HEK293T (cell line): ENCODE data around the gene CELA2B.

Experiments
- CTCF ChIA-PET: fragments of 350-600 bp; formaldehyde crosslinking; extraction: SDS; loops from one replicate; lab custom pipeline; 2021; ENCODE audit warnings: antibody characterized with exemption, inconsistent platforms; lab: Yijun Ruan, JAX
- POLR2A ChIA-PET: fragments of 350-600 bp; formaldehyde crosslinking; extraction: SDS; loops from one replicate; lab custom pipeline; 2020; ENCODE audit warnings: antibody characterized with exemption, inconsistent platforms; lab: Yijun Ruan, JAX
- DNase-seq: peaks from one replicate; pipeline ENCODE4 v3.0.0; 2012; ENCODE audit warnings: mixed read lengths; ENCODE audit errors: extremely low spot score
- ARNT ChIP-seq: fragments of 450-650 bp; IDR thresholded peaks from 2 replicates; pipeline ENCODE4 v1.6.1; 2017; ENCODE audit warnings: mild to moderate bottlenecking
- BHLHE40 ChIP-seq: fragments of 450-650 bp; IDR thresholded peaks from 2 replicates; pipeline ENCODE4 v1.6.1; 2016; ENCODE audit warnings: mild to moderate bottlenecking, moderate library complexity, borderline replicate concordance
- CTBP1 ChIP-seq: fragments of 450-650 bp; IDR thresholded peaks from 2 replicates; pipeline ENCODE4 v1.6.1; 2016; ENCODE audit warnings: borderline replicate concordance
- ELF4 ChIP-seq: fragments of 450-650 bp; IDR thresholded peaks from 2 replicates; pipeline ENCODE4 v1.6.1; 2017; ENCODE audit warnings: antibody characterized with exemption
- FOXA1 ChIP-seq: fragments of 450-650 bp; IDR thresholded peaks from 2 replicates; pipeline ENCODE4 v1.6.1; 2016; ENCODE audit warnings: mild to moderate bottlenecking
- FOXK2 ChIP-seq: fragments of 450-650 bp; IDR thresholded peaks from 2 replicates; pipeline ENCODE4 v1.6.1; 2016; ENCODE audit warnings: mild to moderate bottlenecking
- FOXM1 ChIP-seq: fragments of 450-650 bp; IDR thresholded peaks from 2 replicates; pipeline ENCODE4 v1.6.1; 2017; ENCODE audit warnings: mild to moderate bottlenecking, borderline replicate concordance
- HDGF ChIP-seq: fragments of 450-650 bp; IDR thresholded peaks from 2 replicates; pipeline ENCODE4 v1.6.1; 2017; ENCODE audit warnings: antibody characterized with exemption, borderline replicate concordance
- L3MBTL2 ChIP-seq: fragments of 450-650 bp; conservative IDR thresholded peaks from 2 replicates; pipeline ENCODE4 v1.6.1; 2016; ENCODE audit warnings: mild to moderate bottlenecking
- LEF1 ChIP-seq: fragments of 450-650 bp; IDR thresholded peaks from 2 replicates; pipeline ENCODE4 v1.6.1; 2017; ENCODE audit warnings: mild to moderate bottlenecking, borderline replicate concordance
- NFRKB ChIP-seq: fragments of 450-650 bp; IDR thresholded peaks from 2 replicates; pipeline ENCODE4 v1.6.1; 2016; ENCODE audit warnings: mild to moderate bottlenecking, moderate library complexity
- SP1 ChIP-seq: fragments of 450-650 bp; IDR thresholded peaks from 2 replicates; pipeline ENCODE4 v1.6.1; 2017
- SUZ12 ChIP-seq: fragments of 450-650 bp; IDR thresholded peaks from 2 replicates; pipeline ENCODE4 v1.6.1; 2016; ENCODE audit warnings: mild to moderate bottlenecking
- TARDBP ChIP-seq: fragments of 450-650 bp; IDR thresholded peaks from 2 replicates; pipeline ENCODE4 v1.6.1; 2016
- ZNF384 ChIP-seq: fragments of 450-650 bp; IDR thresholded peaks from 2 replicates; pipeline ENCODE4 v1.6.1; 2016
- TF ChIP-seq, protein P1 (sequence below): fragments of 450-650 bp; IDR thresholded peaks from 2 replicates; pipeline ENCODE4 v1.6.1; 2016

CELA2B gene

DNA sequence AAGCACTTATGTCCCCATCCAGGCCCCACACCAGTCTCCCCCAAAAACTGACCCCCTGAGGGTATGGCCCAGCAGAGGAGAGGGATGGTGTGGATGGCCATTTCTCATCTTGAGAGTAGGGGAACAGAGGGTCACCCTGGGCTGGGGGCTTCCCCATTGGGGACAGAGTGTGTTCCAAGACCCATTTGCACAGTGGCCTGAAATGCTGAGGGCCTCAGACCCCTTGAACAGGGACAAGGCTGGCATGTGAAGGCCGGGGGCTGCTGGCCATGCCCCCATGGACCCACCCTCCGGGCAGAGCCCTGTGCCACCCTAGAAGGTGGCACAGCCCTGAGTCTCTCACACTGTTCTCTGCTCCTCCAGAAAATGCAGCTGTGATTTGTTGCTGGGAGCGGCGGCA lies 29.7 kb upstream of the CELA2B start:
- ChIA-PET POLR2A (no interaction called here), CTCF (no interaction called here)
- no peak for DNase-seq
- TF ChIP-seq CTBP1, result no peak
- TF ChIP-seq FOXM1, result no peak
- no peak for TF ChIP-seq HDGF
- no peak for TF ChIP-seq LEF1
- TF ChIP-seq TARDBP, result no peak
- TF ChIP-seq ZNF384, result no peak
- TF ChIP-seq FOXK2, result no peak
- no peak for TF ChIP-seq BHLHE40
- no peak for TF ChIP-seq ELF4

DNA sequence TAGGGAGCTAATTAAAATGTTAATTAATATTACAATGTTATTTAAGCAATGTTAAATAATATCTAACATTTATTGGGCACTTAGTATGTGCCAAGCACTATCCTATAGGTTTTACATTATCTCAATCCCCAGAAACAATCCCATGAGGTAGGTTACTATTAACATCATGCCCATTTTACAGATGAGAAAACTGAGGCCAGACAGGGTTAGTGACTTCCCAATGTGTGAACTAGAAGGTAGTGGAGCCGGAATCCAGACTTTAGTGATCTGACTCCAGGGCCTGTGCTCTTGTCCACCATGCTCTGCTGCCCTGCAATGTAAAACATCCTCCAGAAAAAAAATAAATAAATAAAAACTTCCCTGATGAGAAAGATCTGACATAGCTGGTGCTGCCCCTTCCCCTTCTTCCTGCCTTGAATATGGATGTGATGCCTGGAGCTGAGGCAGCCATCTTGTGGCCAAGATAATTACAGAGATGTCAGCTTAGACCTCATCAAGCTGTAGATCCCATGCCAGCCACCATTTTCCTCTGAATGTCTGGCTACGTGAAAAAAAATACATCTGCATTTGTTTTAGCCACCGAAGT lies 26.9 kb upstream of the CELA2B start:
- ChIA-PET POLR2A (no interaction called here), CTCF (no interaction called here)
- TF ChIP-seq FOXM1 (no peak), LEF1 (no peak), FOXK2 (no peak), CTBP1 (no peak), ARNT (no peak), ELF4 (no peak), BHLHE40 (no peak)
- TF ChIP-seq, protein P1, sequence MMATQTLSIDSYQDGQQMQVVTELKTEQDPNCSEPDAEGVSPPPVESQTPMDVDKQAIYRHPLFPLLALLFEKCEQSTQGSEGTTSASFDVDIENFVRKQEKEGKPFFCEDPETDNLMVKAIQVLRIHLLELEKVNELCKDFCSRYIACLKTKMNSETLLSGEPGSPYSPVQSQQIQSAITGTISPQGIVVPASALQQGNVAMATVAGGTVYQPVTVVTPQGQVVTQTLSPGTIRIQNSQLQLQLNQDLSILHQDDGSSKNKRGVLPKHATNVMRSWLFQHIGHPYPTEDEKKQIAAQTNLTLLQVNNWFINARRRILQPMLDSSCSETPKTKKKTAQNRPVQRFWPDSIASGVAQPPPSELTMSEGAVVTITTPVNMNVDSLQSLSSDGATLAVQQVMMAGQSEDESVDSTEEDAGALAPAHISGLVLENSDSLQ, result no peak
- DNase-seq, result no peak

DNA sequence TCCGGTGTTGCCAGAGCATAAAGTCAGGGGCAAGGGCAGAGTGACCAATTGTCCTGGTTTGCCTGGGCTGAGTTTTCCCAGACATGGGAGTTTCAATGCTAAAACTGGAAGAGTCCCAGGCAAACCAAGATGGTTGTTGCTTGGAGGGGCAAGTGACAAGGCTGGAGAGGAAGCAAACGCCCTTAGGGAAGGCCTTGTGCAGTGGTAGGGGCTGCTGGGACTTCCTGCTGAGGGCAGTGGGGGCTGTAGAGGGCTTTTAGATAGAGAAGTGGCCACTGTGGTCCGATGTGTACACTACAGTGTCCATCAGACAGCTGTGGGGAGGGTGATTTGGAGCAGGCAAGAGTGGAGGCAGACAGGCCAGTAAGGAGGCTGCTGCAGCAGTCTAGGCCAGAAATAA lies 26.3 kb upstream of the CELA2B start:
- CTCF ChIA-PET, result no interaction called here
- no peak for DNase-seq
- TF ChIP-seq FOXA1 (no peak), SP1 (no peak), FOXM1 (no peak), FOXK2 (no peak), L3MBTL2 (no peak), LEF1 (no peak), CTBP1 (no peak), NFRKB (no peak)
- TF ChIP-seq, protein P1, result no peak
- POLR2A ChIA-PET, result no interaction called here

DNA sequence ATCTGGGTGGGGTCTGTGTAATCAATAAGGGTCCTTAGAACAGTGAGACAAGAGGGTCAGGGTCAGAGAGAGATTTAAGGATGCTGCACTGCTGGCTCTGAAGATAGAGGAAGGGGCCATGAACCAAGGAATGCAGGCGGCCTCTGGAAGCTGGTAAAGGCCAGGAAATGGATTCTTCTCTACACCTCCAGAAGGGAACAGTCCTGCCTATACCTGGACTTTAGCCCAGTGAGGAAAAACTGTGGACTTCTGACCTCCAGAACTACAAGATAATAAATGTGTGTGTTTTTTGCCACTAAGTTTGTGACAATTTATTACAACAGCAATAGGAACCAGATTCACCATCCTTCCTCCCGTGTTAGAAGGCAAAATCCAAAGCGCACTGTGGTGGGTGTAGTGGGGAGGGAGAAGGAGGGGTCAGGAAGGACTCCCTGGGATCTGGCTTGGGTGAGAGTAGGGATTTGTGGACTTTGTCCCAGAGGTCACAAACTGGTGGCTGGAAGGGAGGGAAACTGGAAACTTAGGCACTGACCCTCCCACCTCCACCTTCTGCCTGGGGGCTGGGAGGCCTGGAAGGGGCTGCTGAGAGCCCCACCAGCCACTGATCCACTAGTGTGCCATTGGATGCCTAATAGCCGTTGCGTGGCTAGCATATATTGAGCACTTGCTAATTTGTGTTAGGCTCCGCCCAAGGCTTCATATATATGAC lies 24.7 kb upstream of the CELA2B start:
- CTCF ChIA-PET, result interaction anchor here (1.1 kb wide), 1 partner anchor 23 kb away, joined by 3 read pairs; no protein-coding TSS in a partner anchor
- DNase-seq, result no peak
- TF ChIP-seq CTBP1 (no peak), NFRKB (no peak), BHLHE40 (no peak), HDGF (no peak), ELF4 (no peak), L3MBTL2 (no peak), FOXM1 (no peak), LEF1 (no peak)
- POLR2A ChIA-PET, result no interaction called here

DNA sequence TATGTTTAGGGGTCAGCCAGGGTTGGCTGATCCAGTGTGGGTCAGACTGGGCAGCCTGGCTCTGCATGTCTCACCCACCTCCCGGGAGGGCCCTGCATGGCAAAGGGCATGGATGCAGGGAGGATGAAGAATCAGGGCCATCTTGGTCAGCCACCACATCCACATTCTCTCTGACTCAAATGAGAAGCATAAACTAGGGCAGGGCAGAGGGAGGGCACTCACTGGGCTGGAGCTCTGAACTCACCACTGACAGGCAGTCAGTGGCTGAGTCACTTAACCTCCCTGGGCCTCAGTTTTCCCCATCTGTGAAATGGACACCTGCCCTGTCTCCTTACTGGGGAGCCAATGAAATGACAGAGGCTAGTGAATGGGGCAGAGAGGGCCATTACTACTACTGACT lies 23.7 kb upstream of the CELA2B start:
- ChIA-PET POLR2A (no interaction called here), CTCF (interaction anchor here (0.6 kb wide), 1 partner anchor 25 kb away, joined by 3 read pairs; no protein-coding TSS in a partner anchor)
- no peak for DNase-seq
- TF ChIP-seq FOXM1, result no peak
- no peak for TF ChIP-seq TARDBP
- TF ChIP-seq SP1, result no peak
- TF ChIP-seq SUZ12, result no peak
- TF ChIP-seq L3MBTL2, result no peak
- TF ChIP-seq HDGF, result no peak
- no peak for TF ChIP-seq ARNT
- TF ChIP-seq CTBP1, result no peak
- TF ChIP-seq, protein P1, result no peak
- no peak for TF ChIP-seq LEF1
- TF ChIP-seq ZNF384, result no peak
- TF ChIP-seq FOXK2, result no peak
- no peak for TF ChIP-seq ELF4
- TF ChIP-seq BHLHE40, result no peak
- no peak for TF ChIP-seq NFRKB
